ENCODE measurements around the gene C11orf65.

C11orf65 gene

GRCh38 chr11:108495326-108495725 lies 28.0 kb upstream of the C11orf65 start:
- TF ChIP-seq ZFX (IDR thresholded peaks at IDR 0.05; ENCODE audit: borderline replicate concordance) (no peak), CTCF (IDR thresholded peaks at IDR 0.05) (no peak)
- no peak overlapping the region for H3K27ac ChIP-seq

DNA sequence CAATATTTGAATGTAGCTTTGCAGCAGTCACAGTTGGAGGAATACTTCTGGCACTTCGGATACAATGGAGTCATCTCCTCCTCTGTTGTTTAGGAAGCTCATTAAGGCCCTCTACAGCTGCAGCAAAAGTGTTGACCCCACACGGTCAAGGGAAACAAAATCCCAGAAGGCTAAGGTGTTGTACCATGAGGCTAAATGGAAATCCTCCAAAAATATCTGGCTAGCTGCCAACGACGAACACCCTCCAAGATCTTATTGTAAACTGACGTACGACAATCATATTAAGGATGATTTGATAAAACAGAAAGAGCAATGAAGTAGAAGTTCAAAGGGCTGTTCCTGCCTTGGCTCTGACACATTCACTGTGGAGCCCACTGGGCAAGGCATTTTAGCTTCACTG lies 26.9 kb upstream of the C11orf65 start:
- no peak overlapping the region for H3K27ac ChIP-seq
- TF ChIP-seq CTCF (IDR thresholded peaks at IDR 0.05) (no peak), ZFX (IDR thresholded peaks at IDR 0.05; ENCODE audit: borderline replicate concordance) (no peak)

DNA sequence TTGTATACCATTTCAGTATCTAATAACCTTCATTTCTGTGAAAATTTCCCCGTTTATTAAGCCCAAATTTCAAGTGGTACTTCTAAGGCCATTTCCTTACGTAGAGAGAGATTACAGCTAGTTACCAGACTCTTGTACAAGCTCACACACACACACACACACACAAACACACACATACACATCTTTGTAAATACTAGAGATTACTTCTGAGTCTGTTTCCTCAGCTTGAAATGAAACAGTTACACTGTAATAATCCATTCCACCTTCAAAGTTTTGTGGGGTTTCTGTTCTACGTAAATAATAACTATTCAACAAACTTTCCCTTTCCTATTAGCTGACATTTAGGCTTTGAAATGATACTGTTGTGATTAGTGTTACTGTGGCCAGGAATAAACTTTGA lies 24.6 kb upstream of the C11orf65 start:
- H3K27ac ChIP-seq: no peak overlapping the region
- TF ChIP-seq ZFX (IDR thresholded peaks at IDR 0.05; ENCODE audit: borderline replicate concordance) (no peak), CTCF (IDR thresholded peaks at IDR 0.05) (no peak)

DNA sequence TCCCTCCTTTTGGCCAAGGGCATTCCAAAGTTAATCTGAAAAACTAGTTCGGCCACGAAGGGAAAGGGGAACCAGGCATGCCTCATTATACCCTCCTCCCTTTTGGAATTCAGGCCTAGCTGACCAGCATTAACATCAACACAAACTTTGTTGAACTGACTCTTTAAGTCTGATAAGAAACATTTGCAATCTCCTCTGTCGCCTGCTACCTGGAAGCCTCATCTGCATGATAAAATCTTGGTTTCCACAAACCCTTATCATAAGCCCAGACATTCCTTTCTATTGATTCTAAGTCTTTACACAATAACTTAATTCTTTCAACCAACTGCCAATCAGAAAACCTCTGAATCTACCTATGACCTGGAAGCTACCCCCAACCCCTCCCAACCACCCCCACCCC lies 19.5 kb upstream of the C11orf65 start:
- TF ChIP-seq CTCF (IDR thresholded peaks at IDR 0.05) (no peak), ZFX (IDR thresholded peaks at IDR 0.05; ENCODE audit: borderline replicate concordance) (no peak)
- no peak overlapping the region for H3K27ac ChIP-seq

DNA sequence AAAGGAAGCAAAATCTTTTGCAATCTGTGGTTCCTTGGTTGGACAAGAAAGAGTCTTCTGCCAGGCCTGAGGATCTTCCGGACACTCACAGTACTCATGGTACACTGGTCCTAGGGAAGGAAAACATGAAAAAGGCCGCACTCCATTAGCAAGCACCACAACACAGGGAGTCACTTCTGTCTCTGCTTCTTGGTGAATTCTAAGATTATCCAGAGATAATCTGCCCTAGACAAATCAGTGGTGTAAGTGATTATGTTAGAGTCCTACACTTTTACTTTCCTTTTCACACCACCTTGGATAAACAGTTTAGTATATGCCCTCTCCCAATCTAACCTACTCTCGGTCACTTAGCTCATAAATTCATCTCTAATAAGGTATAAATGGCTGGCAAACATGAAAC lies 19.0 kb upstream of the C11orf65 start:
- TF ChIP-seq CTCF (IDR thresholded peaks at IDR 0.05) (no peak), ZFX (IDR thresholded peaks at IDR 0.05; ENCODE audit: borderline replicate concordance) (no peak)

DNA sequence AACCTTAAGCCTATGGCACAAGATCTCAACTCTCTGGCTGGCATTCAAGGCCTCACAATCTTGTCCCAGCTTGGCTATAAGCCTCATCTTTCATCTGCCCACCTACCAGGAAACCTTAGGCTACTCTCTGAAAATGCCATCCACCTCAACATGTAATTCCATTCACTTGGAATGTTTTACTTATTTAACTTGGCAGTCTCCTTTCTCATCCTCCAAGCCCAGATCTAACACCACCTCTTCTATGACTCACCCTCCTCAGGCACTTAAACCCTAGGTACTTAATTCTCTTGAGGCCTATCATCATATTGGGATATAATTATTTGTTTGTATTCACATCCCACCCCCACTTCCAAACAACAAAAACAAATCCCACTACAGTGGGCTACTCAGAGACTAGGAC lies 15.8 kb upstream of the C11orf65 start:
- H3K27ac ChIP-seq: no peak overlapping the region
- TF ChIP-seq ZFX (IDR thresholded peaks at IDR 0.05; ENCODE audit: borderline replicate concordance): no peak
- TF ChIP-seq CTCF (IDR thresholded peaks at IDR 0.05): no peak

More for the DNA sequence above, 19.0 kb upstream of the C11orf65 start:
- no peak overlapping the region for H3K27ac ChIP-seq

GRCh38 chr11:108474664-108475463 lies 7.5 kb upstream of the C11orf65 start:
- TF ChIP-seq CTCF (IDR thresholded peaks at IDR 0.05): no peak
- no peak for TF ChIP-seq ZFX (IDR thresholded peaks at IDR 0.05; ENCODE audit: borderline replicate concordance)
- peak overlapping the region; percentile 80 for H3K27ac ChIP-seq

All from 22Rv1 (cell line).